DND-41 (cell line): ENCODE results near the gene PLGRKT.

Experiments
- ATAC-seq: fragments of 200-7000 bp; cut with Tn5 transposase; 3 replicates; pipeline ENCODE4 v1.9.1; 2021; ENCODE audit warnings: low read depth; ENCODE audit not compliant: insufficient read depth
- DNase-seq: peaks from one replicate; pipeline ENCODE4 v3.0.0-alpha.2; 2020
- H2AFZ ChIP-seq: 2 replicates; pipeline ENCODE4 v1.6.0; 2012; ENCODE audit warnings: low read depth, low read length
- H3K27ac ChIP-seq: 2 replicates; pipeline ENCODE4 v1.5.1; 2012; ENCODE audit warnings: low read length, inconsistent platforms
- H3K27me3 ChIP-seq: fragments of 200-600 bp; sonication (generic); 2 replicates; pipeline ENCODE4 v1.6.0; 2012; ENCODE audit warnings: low read length, mild to moderate bottlenecking, inconsistent platforms; ENCODE audit not compliant: insufficient read depth, poor library complexity
- H3K36me3 ChIP-seq: 2 replicates; pipeline ENCODE4 v1.5.1; 2012; ENCODE audit warnings: low read length, inconsistent platforms; ENCODE audit not compliant: insufficient read depth
- H3K4me1 ChIP-seq: 2 replicates; pipeline ENCODE4 v1.5.1; 2012; ENCODE audit warnings: mild to moderate bottlenecking, low read length; ENCODE audit not compliant: insufficient read depth
- H3K4me2 ChIP-seq: 2 replicates; pipeline ENCODE4 v1.6.0; 2012; ENCODE audit warnings: mild to moderate bottlenecking, moderate library complexity, low read length, inconsistent platforms; ENCODE audit not compliant: insufficient read depth
- H3K4me3 ChIP-seq, 2 experiments: fragments of 200-600 bp in 1 of 2; shearing (Covaris generic) in 1 of 2; 2 replicates each; pipeline ENCODE4 v1.5.1; 2012 to 2016; ENCODE audit warnings: inconsistent platforms in 2 of 2, low read length in 2 of 2, mild to moderate bottlenecking in 2 of 2, low read depth in 1 of 2, moderate library complexity in 1 of 2
- H3K79me2 ChIP-seq: 2 replicates; pipeline ENCODE4 v1.6.0; 2012; ENCODE audit warnings: low read length, inconsistent platforms; ENCODE audit not compliant: insufficient read depth
- H3K9ac ChIP-seq: 2 replicates; pipeline ENCODE4 v1.6.0; 2012; ENCODE audit warnings: low read depth, mild to moderate bottlenecking, inconsistent platforms, low read length, moderate library complexity
- H3K9me3 ChIP-seq: 2 replicates; pipeline ENCODE4 v1.5.1; 2012; ENCODE audit warnings: low read length, moderate library complexity, mild to moderate bottlenecking, inconsistent platforms; ENCODE audit not compliant: insufficient read depth, severe bottlenecking
- H4K20me1 ChIP-seq: 2 replicates; pipeline ENCODE4 v1.6.0; 2012; ENCODE audit warnings: low read length; ENCODE audit not compliant: insufficient read depth
- CTCF ChIP-seq: IDR thresholded peaks from 2 replicates; pipeline ENCODE4 v1.5.1; 2012; ENCODE audit warnings: borderline replicate concordance, low read length, moderate library complexity, mild to moderate bottlenecking; ENCODE audit not compliant: poor library complexity, severe bottlenecking; ENCODE audit errors: extremely low read depth
- EZH2 ChIP-seq: IDR thresholded peaks from 3 replicates; pipeline ENCODE4 v1.6.1; 2012; ENCODE audit warnings: borderline replicate concordance, low read depth, mild to moderate bottlenecking, moderate library complexity, low read length, inconsistent platforms; ENCODE audit not compliant: severe bottlenecking

Gene PLGRKT

GRCh38 chr9:5460157-5460556 is 22.4 kb upstream of the PLGRKT start:
- no peaks in the 10 kb centered on the region for H3K4me1 ChIP-seq
- TF ChIP-seq CTCF (no peak), EZH2 (no peak)
- H3K27me3 ChIP-seq = no peaks in the 10 kb centered on the region
- H3K4me3 ChIP-seq = no peak overlapping the region
- no peak for DNase-seq
- H3K9ac ChIP-seq = no peak overlapping the region
- no peaks in the 10 kb centered on the region for H3K36me3 ChIP-seq
- H3K79me2 ChIP-seq = no peaks in the 10 kb centered on the region
- no peak overlapping the region for H3K4me2 ChIP-seq
- no peak overlapping the region for H2AFZ ChIP-seq
- no peak overlapping the region for H3K27ac ChIP-seq
- ATAC-seq = no peak
- H3K9me3 ChIP-seq = no peaks in the 10 kb centered on the region
- no peaks in the 10 kb centered on the region for H4K20me1 ChIP-seq

- TF ChIP-seq EZH2 = no peak
- no peak for TF ChIP-seq CTCF
- Histone ChIP-seq H3K9ac (no peak overlapping the region), H3K79me2 (no peaks in the 10 kb centered on the region), H3K4me2 (no peak overlapping the region), H3K9me3 (no peaks in the 10 kb centered on the region), H3K27ac (no peak overlapping the region), H3K36me3 (no peaks in the 10 kb centered on the region), H3K27me3 (no peaks in the 10 kb centered on the region), H3K4me3 (no peak overlapping the region), H2AFZ (no peak overlapping the region), H4K20me1 (no peaks in the 10 kb centered on the region), H3K4me1 (no peaks in the 10 kb centered on the region)
- no peak for DNase-seq
- ATAC-seq = no peak
Measured at GRCh38 chr9:5459289-5459829, 21.6 kb upstream of the PLGRKT start.

GRCh38 chr9:5455181-5455580 is 17.5 kb upstream of the PLGRKT start:
- ATAC-seq = no peak
- DNase-seq = no peak
- Histone ChIP-seq H3K4me3 (no peak overlapping the region), H3K27me3 (no peaks in the 10 kb centered on the region), H2AFZ (no peak overlapping the region), H4K20me1 (no peaks in the 10 kb centered on the region), H3K9ac (no peak overlapping the region), H3K9me3 (no peaks in the 10 kb centered on the region), H3K79me2 (no peaks in the 10 kb centered on the region), H3K4me1 (peaks cover 14% of the 10 kb centered on the region), H3K36me3 (no peaks in the 10 kb centered on the region), H3K4me2 (no peak overlapping the region), H3K27ac (no peak overlapping the region)
- TF ChIP-seq EZH2 = no peak
- TF ChIP-seq CTCF = no peak

- Histone ChIP-seq H4K20me1 (no peaks in the 10 kb centered on the region), H3K4me3 (no peak overlapping the region), H3K9ac (no peak overlapping the region), H2AFZ (no peak overlapping the region), H3K27me3 (no peaks in the 10 kb centered on the region), H3K9me3 (no peaks in the 10 kb centered on the region), H3K4me2 (no peak overlapping the region), H3K36me3 (no peaks in the 10 kb centered on the region), H3K79me2 (no peaks in the 10 kb centered on the region), H3K4me1 (peaks cover 24% of the 10 kb centered on the region), H3K27ac (no peak overlapping the region)
- no peak for ATAC-seq
- no peak for TF ChIP-seq EZH2
- TF ChIP-seq CTCF = no peak
- DNase-seq = no peak
Measured at GRCh38 chr9:5453673-5454072, 15.9 kb upstream of the PLGRKT start.
